Retinal pigment epithelial cell (primary cell): ENCODE measurements around the gene SLC17A7.

ENCODE experiments used
- DNase-seq: peaks from one replicate; pipeline ENCODE4 v3.0.0-alpha.2; 2010; ENCODE audit warnings: low read depth
- H3K4me3 ChIP-seq: 2 replicates; pipeline ENCODE4 v1.5.1; 2011; ENCODE audit warnings: mild to moderate bottlenecking, low read length, control low read depth, moderate library complexity
- TF ChIP-seq, protein P1 (sequence below): conservative IDR thresholded peaks from 2 replicates; pipeline ENCODE4 v1.5.1; 2011; ENCODE audit warnings: low read depth, low read length, control low read depth, inconsistent platforms

Gene SLC17A7

DNA sequence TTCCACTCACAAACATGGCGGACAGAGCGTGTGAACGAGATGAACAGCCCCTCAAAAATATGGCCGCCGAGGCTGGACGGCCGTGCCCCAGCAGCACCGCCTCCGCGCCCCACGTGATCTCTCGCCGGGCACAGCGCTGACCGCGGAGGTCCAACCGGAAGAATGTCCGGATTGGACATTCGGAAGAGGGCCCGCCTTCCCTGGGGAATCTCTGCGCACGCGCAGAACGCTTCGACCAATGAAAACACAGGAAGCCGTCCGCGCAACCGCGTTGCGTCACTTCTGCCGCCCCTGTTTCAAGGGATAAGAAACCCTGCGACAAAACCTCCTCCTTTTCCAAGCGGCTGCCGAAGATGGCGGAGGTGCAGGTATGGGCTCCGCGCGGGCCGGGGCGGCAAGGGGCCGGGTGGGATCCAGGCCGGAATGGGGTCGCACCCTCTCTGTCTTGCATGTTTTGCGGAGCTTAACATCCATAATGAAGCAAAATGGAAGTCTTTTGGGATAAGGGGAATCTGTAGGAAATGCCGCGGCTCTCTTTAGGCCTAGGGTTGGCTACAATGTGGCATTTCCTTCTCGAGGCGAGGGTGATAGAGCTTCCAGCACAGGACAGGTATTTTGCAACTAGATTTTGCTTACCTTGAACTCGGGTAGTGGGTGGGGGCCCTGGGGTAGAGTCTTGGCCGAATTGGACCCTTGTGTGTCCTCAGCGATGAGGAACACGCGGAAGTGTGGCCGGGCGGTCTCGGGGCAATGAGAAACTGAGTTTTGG is 46.1 kb upstream of the SLC17A7 start, which contains the start of gene RPL13A:
RPL13A (plus strand) TSS at position 332 of the 769 bp plus-strand sequence; CDS start at position 354, 22 bp downstream.
- TF ChIP-seq, protein P1, sequence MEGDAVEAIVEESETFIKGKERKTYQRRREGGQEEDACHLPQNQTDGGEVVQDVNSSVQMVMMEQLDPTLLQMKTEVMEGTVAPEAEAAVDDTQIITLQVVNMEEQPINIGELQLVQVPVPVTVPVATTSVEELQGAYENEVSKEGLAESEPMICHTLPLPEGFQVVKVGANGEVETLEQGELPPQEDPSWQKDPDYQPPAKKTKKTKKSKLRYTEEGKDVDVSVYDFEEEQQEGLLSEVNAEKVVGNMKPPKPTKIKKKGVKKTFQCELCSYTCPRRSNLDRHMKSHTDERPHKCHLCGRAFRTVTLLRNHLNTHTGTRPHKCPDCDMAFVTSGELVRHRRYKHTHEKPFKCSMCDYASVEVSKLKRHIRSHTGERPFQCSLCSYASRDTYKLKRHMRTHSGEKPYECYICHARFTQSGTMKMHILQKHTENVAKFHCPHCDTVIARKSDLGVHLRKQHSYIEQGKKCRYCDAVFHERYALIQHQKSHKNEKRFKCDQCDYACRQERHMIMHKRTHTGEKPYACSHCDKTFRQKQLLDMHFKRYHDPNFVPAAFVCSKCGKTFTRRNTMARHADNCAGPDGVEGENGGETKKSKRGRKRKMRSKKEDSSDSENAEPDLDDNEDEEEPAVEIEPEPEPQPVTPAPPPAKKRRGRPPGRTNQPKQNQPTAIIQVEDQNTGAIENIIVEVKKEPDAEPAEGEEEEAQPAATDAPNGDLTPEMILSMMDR = no peak
- H3K4me3 ChIP-seq = peak within 1 kb of the TSS; percentile 100
- DNase-seq = peak; percentile 95

DNA sequence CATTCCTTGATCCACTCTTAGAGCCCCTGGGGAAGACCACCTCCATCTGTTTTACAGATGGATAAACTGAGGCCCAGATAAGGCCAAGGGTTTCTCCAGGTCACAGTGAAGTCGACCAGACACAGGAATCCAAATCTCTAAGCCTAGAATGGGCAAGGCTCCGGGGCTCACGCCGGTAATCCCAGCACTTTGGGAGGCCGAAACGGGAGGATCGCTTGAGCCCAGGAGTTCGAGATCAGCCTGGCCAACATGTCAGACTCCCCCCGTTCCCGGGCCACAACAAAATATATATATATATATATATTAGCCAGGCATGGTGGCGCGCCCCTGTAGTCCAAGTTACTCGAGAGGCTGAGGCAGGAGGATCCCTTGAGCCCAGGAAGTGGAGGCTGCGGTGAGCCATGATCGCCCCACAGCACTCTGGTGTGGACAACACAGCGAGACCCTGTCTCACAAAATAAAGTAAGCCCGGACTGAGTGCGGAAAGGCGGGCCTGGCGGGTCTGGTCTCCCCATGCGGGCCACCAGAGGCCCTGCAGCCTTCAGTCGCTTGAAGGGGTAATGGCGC is 45.5 kb upstream of the SLC17A7 start:
- DNase-seq = no peak
- TF ChIP-seq, protein P1 = no peak
- no peak overlapping the region for H3K4me3 ChIP-seq

DNA sequence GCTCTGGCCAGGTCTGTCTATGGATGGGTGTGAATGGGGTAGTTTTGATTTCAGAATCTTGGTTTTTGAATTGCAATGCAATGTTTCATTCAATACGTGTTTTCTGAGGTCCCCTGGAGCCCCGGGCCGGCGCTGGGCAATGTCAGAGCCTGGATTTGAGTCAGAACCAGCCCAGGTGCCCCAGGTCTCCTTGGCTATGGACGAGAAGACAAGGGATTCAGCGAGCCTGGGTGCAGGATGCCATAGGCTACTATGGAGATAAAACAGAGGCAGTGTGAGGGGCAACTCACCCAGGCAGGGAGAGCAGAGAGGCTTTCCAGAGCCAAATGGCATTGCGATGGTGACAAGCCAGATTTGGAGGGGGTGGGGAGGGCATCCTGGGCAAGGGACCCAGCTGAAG is 44.9 kb upstream of the SLC17A7 start:
- H3K4me3 ChIP-seq = no peak overlapping the region
- TF ChIP-seq, protein P1 = no peak
- DNase-seq = no peak

DNA sequence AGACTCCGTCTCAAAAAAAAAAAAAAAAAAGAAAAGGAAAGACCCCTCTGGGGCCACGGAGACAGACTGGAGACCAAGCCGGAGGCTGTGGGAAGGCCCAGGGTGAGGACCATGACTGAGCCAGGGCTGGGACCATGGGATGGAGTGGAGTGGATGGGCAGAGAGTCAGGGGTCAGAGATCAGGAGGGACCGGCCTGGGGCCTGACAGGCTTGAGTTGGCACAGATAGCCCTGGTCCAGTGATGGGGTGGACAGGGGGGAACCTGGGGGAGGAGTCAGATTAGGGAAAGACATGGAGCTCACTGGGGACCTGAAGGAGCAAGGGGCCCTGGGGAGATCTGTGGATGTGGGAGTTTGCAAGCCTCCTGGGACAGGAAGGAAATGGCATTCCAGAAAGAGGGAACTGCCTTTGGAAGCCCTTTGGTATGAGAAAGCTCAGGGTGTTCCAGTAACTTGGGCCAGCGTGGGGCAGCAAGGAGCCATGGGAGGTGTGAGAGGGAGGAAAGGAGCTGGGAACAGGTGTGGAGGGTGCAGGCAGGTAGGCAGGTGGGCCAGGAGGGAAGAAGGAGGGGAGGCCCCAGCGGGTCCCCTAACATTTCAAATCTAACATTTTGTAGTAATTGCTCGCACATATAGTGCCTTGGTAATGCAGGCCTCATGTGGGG is 39.8 kb upstream of the SLC17A7 start:
- TF ChIP-seq, protein P1 = no peak
- no peak for DNase-seq
- H3K4me3 ChIP-seq = no peak overlapping the region

DNA sequence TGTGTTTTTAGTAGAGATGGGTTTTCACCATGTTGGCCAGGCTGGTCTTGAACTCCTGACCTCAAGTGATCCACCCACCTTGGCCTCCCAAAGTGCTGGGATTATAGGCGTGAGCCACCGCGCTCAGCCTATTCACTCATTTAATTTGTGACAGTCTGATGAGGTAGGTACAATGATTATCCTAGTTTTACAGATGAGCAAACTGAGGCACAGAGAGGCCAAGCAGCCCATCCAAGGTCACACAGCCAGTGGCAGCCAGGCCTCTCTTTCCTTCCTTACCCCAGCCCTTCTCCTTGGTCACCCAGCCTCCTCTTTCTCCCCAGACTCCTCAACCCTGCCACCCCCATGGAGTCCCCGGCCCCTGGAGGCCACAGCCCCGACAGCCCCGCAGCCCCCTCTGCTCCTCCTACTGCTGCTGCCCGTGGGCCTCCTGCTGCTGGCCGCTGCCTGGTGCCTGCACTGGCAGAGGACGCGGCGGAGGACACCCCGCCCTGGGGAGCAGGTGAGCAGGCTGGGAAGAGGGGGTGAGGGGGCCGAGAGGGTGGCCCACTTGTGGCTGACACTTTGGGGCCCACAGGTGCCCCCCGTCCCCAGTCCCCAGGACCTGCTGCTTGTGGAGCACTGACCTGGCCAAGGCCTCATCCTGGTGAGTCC is 38.8 kb upstream of the SLC17A7 start:
- H3K4me3 ChIP-seq = no peak overlapping the region
- TF ChIP-seq, protein P1 = no peak

DNA sequence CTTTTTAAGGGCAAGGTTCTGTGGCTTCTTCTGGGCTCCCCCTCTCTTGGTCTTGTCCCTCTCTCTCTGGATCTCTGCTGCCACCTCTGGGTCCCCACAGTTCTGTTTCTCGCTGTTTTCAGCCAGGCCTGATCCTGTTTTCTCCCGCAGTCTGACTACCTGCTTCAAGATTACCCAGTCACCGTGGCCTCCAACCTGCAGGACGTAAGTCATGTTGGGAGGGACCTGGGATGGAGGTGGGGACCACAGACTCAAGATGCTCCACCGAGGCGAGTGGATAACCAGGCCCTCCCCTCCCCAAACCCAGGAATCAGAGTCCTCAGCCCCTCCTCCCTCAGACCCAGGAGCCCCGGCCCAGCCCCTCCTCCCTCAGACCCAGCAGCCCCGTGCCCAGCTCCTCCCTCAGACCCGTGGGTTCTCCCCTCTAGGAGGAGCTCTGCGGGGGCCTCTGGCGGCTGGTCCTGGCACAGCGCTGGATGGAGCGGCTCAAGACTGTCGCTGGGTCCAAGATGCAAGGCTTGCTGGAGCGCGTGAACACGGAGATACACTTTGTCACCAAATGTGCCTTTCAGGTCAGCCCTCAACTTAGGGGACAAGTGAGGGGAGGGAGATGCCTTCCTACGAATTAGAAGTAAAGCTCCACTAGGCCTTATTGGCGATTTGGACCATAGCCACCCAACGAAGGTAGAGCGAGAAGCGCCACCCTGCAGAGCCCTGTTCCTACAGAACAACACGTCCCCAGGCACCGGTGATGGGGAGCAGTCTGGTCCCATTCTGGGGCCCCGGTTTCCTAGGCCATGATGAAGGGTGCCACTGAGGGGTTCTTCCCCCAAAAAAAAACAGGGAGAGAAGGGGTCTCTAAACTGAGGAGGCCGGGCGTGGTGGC is 34.9 kb upstream of the SLC17A7 start:
- DNase-seq = no peak
- TF ChIP-seq, protein P1 = peak; percentile 77
- H3K4me3 ChIP-seq = no peak overlapping the region

More for the DNA sequence above, 38.8 kb upstream of the SLC17A7 start:
- DNase-seq = no peak
